D341Med (cell line): ENCODE measurements around the gene F11.
"Not testable (repeated sequence)": the region's sequence is repeated elsewhere in the genome, so short reads cannot be mapped to it uniquely, and the experiment has no call there.

Source experiments
- DNase-seq: peaks from one replicate; pipeline ENCODE4 v3.0.0; 2012; ENCODE audit warnings: low spot score

The F11 gene

DNA sequence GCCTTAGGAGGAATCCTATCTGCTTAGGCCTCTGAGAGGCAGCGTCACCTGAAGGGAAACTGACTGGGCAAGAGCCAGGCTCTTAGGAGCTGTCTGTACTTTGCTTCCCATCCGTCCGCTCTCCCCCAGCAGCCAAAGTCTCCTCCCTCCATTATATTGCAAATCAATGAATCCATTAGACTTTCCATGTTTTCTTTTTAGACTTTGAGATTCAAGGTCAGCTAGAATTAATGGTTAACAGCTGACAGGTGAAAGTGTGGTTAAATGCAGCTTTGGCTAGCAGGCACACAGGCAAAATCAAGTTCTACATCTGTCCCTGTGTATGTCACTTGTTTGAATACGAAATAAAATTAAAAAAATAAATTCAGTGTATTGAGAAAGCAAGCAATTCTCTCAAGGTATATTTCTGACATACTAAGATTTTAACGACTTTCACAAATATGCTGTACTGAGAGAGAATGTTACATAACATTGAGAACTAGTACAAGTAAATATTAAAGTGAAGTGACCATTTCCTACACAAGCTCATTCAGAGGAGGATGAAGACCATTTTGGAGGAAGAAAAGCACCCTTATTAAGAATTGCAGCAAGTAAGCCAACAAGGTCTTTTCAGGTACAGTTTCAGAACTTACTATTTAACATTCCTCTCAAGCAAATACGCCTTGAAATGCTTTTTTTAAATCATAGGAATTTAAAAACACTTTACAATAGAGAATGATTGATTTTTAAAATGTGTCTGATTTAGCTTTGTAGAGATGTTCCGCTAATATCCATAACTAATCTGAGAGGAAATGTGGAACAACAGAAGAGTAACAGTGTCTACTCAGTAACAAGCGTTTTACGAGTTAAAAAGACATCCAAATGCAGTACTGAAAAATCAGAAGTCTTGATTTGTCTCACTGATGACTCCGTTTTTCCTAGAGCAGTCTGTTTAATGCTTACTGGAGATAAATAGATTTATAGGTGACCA, at the start of gene F11:
F11 (plus strand) TSS at position 507 of the 970 bp plus-strand sequence. CDS start 948 bp downstream, outside the sequence.
- no peak for DNase-seq

DNA sequence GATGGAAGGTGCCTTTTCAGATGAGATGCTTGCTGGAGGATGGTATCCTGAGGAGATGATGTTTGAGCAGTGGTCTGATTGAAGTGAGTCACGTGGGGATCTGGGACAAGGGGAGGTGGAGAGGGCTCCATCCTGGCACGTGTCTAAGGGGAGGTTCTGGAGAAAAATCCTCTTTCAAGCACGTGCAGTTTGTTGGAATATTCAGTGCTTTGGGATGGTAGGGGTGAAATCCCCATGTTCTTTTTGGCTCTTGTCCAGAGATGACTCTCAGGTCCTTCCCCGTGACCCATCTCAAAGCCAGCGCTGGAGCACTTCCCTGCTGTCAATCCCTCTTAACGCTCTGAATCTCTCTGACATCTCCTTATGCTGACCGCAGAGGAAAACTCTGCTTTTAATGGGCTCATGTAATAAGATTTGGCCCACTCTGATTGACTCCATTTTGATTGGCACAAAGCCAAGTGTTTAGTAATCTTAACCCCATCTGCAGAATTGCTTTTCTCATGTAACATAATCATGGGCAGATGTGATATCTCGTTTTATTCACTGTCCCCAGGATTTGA, 49.4 kb upstream of the F11 start:
- DNase-seq, result peak; percentile 31

DNA sequence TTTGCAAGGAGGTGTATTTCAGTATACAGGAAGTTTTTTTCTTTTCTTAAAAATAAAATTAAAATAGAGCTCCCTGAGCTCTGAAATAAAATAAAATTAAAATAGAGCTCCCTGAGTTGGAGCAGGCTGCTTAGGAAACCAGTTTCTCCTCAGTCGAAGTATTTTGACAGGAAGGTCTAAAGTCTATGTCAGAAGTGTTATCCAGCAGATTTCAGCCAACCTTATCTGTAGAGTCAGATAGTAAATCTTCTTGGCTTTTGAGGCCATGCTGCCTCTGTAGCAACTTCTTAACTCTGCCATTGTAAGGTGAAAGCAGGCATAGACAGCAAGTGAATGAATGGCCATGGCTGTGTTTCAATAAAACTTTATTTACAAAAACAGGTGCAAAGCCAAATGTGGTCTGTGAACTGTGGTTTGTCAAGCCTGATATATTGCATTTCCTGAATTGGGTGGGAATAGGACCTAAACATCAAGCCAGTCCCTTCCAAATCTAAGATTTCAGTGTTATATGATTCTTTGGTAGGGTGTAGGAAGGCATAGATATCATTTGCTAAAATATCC, 48.2 kb upstream of the F11 start:
- DNase-seq, result no peak

DNA sequence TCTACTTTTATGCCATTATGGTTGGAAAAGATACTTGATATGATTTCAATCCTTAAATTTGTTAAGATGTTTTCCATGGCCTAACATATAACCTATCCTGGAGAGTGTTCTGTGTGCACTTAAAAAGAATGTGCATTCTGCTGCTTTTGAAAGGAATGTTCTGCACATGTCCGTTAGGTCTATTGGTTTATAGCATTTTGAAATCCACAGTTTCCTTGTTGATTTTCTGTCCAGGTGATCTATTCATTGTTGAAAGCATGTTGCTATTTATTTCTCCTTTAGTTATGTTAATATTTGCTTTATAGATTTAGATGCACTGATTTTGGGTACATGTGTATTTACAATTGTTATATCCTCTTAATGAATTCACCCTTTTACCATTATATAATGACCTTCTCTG, 44.4 kb upstream of the F11 start:
- DNase-seq, result no peak

DNA sequence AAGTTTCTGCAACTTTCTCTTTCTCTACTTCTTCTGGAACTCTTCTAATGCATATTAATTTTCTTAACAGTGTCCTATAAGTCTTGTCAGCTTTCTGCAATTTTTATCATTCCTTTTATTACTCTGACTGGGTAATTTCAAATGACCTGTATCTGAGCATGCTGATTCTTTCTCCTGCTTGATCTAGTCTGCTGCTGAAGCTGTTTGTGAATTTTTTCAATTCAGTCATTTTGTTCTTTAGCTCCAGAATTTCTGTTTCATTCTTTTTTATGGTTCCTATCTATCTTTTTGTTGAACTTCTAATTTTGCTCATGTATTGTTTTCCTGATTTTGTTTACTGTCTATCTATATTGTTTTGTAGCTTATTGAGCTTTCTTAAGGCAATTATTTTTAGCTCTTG, 40.1 kb upstream of the F11 start:
- DNase-seq, result no peak

DNA sequence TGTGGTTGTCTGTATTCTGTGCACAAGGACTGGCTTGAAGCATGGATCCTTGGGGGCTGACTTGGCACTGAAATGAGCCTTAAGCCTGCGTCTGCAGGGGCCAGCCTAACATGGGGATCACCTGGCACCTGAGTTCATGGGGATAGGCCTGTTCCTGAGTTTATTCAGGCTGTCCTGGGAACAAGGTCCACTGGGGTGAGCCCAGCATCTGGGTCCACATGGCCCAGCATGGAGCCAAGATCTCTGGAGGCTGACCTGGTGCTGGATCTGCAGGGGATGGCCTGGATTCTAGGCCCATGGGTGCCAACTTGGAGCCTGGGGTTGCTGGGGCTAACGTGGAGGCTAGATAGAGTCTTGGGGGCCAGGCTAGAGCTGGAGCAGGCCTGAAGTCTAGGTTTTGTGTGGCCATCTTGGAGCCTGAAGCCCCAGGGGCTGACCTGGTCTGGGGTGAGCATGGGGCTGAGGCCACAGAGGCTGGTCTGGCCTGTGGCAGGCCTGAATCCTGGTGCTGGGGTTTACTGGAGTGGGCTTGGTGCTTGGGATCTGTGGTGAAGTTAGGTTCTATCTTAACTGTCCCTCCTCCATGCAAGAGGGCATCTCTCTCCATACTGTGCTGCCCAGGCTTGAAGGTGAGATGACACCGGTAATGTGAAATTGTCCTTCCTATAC, 39.3 kb upstream of the F11 start:
- DNase-seq, result no peak

DNA sequence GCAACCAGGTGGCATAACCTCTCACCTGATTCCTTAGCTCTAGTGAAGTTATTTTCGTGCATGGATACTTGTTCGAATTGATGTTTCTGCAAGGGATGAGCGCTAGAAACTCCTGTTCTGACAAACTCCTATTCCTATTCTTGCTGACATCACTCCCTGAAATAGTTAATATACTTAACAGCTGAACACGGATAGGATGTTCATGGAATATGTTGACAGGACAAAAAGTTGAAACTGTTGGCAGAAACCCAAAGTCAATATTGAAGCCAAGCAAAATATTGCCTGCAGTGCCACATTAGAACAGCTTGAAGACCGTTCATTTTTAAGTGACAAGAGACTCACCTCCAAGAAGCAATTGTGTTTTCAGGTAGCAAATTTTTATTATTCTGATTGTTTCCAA, 38.8 kb upstream of the F11 start, which contains the start of gene KLKB1:
KLKB1 (plus strand) TSS at position 287 of the 400 bp plus-strand sequence. CDS start 689 bp downstream, outside the sequence.
- DNase-seq, result no peak

DNA sequence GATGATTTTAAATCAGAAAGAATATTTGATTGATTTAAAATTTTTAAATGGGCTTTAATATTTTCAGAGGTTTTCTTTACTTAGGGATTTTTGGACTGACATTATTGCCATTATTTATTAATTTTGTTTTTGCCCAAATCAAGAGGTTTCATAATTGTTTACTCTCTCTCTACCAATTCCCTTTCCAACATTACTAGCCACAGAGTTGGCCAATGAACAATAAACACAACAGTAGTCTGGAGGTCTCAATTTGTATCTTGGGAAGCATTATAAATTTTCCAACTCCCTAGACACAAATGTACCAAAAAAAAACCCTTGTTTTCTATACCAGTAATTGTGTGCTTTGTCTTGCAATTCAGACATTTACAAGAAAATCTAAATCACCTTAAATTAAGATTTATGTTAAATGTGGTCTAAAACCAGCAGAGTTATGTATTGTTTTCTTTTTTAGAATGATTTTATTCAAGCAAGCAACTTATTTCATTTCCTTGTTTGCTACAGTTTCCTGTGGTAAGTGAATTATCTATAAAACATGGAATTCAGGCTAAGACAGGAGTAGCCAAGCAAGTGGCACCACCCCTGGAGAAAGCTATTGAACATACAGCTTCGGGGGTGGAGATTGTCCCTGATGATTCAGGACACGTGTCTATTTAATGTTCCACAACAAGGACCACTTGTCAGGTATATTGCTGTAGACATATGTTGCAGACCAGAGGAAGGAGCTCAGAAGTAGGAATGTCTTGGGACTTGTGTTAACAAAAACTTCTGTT, 38.1 kb upstream of the F11 start:
- DNase-seq, result no peak

DNA sequence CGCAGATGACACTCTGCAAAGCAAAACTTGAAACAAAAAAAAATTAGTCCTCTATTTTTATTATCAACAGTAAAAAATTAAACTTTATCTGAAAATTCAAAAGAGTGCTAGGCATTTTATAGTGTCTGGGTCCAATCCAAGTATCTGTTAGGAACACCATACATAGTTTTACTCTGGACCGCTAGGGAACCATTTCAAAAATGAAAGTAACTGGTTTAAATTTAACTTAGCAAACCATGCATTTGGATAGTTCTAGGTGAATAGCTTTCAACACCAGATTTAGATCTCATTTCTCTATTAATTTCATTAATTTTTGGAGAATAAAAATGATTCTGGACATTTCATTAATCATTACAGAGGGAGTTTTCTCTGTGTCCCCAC, 37.5 kb upstream of the F11 start:
- DNase-seq, result no peak

DNA sequence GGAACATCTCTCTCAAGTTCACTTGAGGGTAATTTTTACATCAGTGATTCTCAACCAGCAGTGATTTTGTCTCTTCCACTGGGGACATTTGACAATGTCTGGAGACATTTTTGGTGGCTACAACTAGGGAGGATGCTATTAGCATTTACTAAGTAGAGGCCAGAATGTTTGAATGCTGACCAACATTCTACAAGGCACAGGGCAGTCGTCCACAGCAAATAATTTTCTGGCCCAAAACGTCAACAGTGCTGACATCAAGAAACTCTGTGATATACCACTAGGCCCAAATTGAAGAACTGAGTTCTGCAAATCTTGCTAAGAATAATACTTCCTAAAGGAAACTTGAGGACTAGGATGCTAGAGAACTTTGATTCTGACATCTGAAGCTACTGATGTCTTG, 31.6 kb upstream of the F11 start:
- no peak for DNase-seq

DNA sequence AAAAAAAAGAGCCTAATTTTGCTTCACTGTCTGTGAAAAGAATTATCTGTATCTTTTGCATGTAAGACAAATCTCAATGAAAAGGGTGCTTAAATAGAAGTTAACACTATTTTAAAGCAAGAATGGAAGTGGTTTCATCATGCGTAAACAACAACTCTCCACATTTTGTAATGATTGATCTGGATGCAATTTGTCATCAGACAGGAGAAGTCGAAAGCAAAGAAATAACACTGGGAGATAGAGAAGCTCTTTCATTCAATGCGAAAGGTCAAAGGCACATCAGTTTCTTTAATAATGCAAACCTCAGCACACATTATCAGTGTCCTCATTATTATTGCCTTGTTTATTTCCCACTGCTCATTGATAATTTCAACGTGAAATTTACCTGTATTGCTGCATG, 29.9 kb upstream of the F11 start:
- DNase-seq, result no peak

DNA sequence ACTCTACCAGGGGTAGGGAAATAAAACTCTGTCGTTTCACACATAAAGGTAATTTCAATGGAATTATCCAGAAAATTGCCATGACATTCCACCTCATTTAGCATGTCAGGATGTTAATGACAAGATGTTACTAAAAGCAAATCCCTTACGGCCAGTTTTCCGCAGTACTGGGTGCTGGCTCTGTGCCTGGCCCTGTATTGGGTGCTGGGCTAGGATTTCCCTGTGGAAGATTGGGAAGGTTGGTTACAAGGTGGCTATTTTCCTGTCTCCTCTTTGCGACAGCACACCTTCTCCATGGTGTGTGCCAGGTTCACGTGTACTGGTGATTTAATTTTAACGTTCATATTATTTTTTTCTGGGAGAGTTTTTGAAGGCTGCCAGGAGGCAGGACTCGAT, 25.5 kb upstream of the F11 start:
- DNase-seq, result no peak

DNA sequence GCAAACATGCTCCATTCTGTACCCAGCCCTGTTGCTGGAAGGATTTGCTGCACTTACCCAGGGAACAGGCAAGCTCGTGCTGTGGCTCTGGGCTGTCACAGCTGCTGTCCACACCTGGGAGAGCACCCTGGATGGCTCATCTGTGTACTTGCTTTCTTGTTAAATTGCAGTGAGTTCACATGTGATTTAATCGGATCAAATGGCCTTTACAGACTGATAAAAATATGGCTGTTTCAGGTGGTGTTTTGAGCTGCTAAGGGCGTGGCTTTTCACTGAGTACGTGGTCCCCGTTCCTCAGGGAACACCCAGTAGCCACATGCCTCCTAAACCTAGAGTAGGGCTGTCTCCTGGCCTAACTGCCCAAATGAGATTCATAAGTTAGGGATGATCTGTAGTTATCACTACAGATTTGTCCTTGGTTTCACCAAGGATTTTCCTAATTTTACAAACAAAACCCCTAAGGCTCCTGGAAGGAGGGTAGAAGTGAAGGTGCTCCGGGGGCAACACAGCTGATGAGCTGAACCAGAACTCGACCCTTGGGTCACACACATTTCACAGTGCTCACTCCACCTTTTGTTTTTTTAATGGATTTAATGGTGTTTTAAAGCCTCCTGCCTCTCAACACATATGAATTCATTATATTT, 25.0 kb upstream of the F11 start:
- DNase-seq, result no peak

DNA sequence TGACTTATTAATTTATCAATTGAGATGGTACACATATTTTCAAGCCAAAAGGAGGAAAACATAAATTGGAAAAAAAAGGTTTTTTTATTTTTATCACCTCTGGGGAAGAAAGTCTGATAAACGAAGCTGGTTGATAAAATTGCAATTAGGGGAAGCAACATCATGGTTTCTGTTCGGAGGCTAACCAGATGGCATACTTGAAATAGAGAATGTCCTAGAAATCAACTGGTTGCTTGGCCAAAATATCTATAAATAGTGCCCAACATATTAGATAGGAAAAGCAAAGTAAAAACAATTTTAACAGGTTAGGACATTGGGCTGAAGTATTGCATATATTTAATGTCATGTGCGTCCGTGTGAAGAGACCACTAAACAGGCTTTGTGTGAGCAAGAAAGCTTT, 24.4 kb upstream of the F11 start:
- DNase-seq, result no peak

DNA sequence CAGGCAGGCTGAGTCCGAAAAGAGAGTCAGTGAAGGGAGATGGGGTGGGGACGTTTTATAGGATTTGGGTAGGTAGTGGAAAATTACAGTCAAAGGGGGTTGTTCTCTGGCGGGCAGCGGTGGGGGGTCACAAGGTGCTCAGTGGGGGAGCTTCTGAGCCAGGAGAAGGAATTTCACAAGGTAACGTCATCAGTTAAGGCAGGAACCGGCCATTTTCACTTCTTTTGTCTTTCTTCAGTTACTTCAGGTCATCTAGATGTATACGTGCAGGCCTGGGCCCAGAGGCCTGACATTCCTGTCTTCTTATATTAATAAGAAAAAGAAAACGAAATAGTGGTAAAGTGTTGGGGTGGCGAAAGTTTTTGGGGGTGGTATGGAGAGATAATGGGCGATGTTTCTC, 24.0 kb upstream of the F11 start:
- not testable (repeated sequence) for DNase-seq

DNA sequence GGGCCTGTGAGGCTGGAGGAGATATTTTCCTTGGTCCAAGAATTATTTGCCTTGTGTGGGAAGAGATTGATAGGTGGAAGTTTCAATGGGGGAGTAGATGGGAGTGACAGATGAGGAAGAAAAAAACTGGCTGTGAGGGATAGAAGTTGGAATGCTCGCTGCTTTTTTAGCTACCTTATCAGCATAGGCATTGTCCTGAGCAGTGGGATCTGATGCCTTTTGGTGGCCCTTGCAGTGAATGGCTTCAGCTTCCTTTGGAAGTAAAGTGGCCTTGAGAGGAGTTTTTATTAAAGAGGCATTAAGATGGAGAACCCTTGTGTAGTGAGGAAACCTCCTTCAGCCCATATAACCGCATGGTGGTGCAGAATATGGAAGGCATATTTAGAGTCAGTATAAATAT, 22.7 kb upstream of the F11 start:
- no peak for DNase-seq

DNA sequence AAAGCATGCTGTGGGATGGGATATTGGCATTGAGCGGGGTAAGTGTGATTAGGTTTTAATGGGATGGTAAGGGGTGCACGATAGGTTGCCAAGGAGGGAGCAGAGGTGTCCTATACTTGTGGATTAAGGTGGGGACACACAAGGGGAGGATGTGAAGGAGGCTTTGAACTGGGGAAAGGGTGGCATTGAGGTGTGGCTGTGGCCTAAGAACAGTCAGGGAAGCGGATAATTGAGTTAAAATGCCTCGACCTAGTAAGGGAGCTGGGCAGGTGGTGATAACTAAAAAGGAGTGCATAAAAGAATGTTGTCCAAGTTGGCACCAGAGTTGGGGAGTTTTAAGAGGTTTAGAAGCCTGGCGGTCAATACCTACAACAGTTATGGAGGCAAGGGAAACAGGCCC, 21.2 kb upstream of the F11 start:
- DNase-seq, result no peak

DNA sequence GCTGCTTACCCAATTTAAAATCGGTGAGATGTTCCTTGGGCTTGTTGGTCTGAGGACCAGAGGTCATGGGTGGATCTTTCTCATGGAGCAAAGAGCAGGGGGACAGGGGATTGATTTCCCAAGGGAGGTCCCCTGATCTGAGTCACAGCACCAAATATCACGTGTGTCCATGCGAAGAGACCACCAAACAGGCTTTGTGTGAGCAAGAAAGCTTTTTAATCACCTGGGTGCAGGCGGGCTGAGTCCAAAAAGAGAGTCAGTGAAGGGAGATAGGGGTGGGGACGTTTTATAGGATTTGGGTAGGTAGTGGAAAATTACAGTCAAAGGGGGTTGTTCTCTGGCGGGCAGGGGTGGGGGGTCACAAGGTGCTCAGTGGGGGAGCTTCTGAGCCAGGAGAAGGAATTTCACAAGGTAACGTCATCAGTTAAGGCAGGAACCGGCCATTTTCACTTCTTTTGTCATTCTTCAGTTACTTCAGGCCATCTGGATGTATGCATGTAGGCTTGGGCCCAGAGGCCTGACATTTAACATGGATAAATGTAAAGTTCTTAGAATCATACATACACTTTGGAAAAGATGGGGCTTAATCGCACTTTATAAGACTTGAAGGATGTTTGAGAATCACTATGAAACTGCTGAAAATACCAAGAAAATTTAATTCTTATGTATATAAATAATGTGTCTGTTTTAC, 18.8 kb upstream of the F11 start:
- not testable (repeated sequence) for DNase-seq

DNA sequence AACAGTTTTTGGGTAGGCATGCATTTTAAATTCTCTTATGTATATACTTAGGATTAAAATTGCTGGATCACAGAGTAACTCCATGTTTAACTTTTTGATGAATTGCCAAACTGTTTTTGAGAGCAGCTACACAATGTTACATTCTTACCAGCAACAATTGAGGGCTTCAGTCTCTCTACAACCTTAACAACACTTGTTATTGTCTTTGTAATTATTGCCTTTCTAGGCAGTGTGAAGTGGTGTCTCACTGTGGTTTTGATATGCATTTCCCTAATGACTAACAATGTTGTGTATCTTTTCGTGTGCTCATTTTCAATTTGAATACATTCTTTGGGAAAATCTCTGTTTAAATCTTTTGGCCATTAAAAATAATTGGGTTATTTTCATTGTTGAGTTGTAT, 17.3 kb upstream of the F11 start:
- no peak for DNase-seq
